Glutamatergic neuron (in vitro differentiated cells): ENCODE results near the gene WDCP. TPM values are rescaled to one million over a fixed set of nuclear protein-coding genes. Genes with fewer than 3 reads are reported as not detected.
"Not testable (repeated sequence)": the region's sequence is repeated elsewhere in the genome, so short reads cannot be mapped to it uniquely, and the experiment has no call there.

ENCODE experiments used
- DNase-seq: peaks from one replicate; pipeline ENCODE4 v3.0.0; 2022
- H3K27ac Mint-ChIP-seq: one replicate; pipeline ENCODE4 v1.8.0; 2020; ENCODE audit warnings: mild to moderate bottlenecking, mixed read lengths, inconsistent platforms; ENCODE audit not compliant: unreplicated experiment
- H3K27me3 Mint-ChIP-seq: one replicate; pipeline ENCODE4 v1.8.0; 2020; ENCODE audit warnings: mild to moderate bottlenecking, moderate library complexity, mixed read lengths, inconsistent platforms; ENCODE audit not compliant: unreplicated experiment
- H3K36me3 Mint-ChIP-seq: one replicate; pipeline ENCODE4 v1.8.0; 2020; ENCODE audit warnings: mild to moderate bottlenecking, mixed read lengths, inconsistent platforms; ENCODE audit not compliant: unreplicated experiment
- H3K4me1 Mint-ChIP-seq: one replicate; pipeline ENCODE4 v1.8.0; 2020; ENCODE audit warnings: mild to moderate bottlenecking, low read depth, mixed read lengths, inconsistent platforms; ENCODE audit not compliant: unreplicated experiment
- H3K4me3 Mint-ChIP-seq: one replicate; pipeline ENCODE4 v1.8.0; 2020; ENCODE audit warnings: mild to moderate bottlenecking, mixed read lengths, inconsistent platforms; ENCODE audit not compliant: unreplicated experiment
- H3K9me3 Mint-ChIP-seq: one replicate; pipeline ENCODE4 v1.8.0; 2020; ENCODE audit warnings: mild to moderate bottlenecking, moderate library complexity, mixed read lengths, inconsistent platforms; ENCODE audit not compliant: unreplicated experiment
- CTCF ChIP-seq: fragments of 200-600 bp; sonication (generic); IDR thresholded peaks from one replicate; pipeline ENCODE4 v1.5.0; 2021; ENCODE audit not compliant: partially characterized antibody, unreplicated experiment
- long read RNA-seq: library from polyadenylated mRNA; unstranded; transcript quantifications from one replicate; pipeline ENCODE4 v2.0.0, GENCODE V29; 2020; ENCODE audit not compliant: unreplicated experiment
- total RNA-seq: library from RNA; stranded (reverse); fragmentation: NEBNext Ultra II Directional; extraction: Animal tissue kit (Norgen Biotek cat#: 25700); gene quantifications from one replicate; pipeline ENCODE4 v1.2.1, GENCODE V29; 2021; ENCODE audit not compliant: unreplicated experiment

WDCP gene, protein sequence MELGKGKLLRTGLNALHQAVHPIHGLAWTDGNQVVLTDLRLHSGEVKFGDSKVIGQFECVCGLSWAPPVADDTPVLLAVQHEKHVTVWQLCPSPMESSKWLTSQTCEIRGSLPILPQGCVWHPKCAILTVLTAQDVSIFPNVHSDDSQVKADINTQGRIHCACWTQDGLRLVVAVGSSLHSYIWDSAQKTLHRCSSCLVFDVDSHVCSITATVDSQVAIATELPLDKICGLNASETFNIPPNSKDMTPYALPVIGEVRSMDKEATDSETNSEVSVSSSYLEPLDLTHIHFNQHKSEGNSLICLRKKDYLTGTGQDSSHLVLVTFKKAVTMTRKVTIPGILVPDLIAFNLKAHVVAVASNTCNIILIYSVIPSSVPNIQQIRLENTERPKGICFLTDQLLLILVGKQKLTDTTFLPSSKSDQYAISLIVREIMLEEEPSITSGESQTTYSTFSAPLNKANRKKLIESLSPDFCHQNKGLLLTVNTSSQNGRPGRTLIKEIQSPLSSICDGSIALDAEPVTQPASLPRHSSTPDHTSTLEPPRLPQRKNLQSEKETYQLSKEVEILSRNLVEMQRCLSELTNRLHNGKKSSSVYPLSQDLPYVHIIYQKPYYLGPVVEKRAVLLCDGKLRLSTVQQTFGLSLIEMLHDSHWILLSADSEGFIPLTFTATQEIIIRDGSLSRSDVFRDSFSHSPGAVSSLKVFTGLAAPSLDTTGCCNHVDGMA
- total RNA-seq = 22.3 TPM
- long read RNA-seq, partial matches to known transcripts = 0 of 2 reads
- long read RNA-seq, other reads (novel, unspliced or antisense) = 0 of 2 reads

- TF ChIP-seq CTCF = no peak
- Mint-ChIP-seq H3K36me3 (no peaks in the 10 kb centered on the region), H3K4me3 (peak within 1 kb of the TSS; percentile 100), H3K9me3 (peaks cover 9% of the 10 kb centered on the region), H3K27ac (peak within 1 kb of the TSS; percentile 80), H3K4me1 (peaks cover 13% of the 10 kb centered on the region), H3K27me3 (peaks cover 5% of the 10 kb centered on the region)
- peak; percentile 88 for DNase-seq
Measured at GRCh38 chr2:24046930-24047702, at the start of gene WDCP. Gene WDCP, minus strand, starts transcription at chr2:24047391. Its CDS starts 7,897 bp downstream, at chr2:24039494.

DNA sequence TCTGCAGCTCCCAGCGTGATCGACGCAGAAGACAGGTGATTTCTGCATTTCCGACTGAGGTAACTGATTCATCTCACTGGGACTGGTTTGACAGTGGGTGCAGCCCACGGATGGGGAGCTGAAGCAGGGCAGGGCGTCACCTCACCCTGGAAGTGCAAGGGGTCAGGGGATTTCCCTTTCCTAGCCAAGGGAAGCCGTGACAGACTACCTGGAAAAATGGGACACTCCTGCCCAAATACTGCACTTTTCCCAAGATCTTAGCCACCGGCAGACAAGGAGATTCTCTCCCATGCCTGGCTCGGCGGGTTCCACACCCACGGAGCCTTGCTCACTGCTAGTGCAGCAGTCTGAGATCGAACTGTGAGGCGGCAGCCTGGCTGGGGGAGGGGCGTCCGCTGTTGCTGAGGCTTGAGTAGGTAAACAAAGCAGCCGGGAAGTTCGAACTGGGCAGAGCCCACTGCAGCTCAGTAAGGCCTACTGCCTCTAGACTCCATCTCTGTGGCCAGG, 48.0 kb upstream of the WDCP start:
- not testable (repeated sequence) for DNase-seq, H3K4me1 Mint-ChIP-seq, H3K27me3 Mint-ChIP-seq, H3K27ac Mint-ChIP-seq, H3K9me3 Mint-ChIP-seq, H3K4me3 Mint-ChIP-seq
- H3K36me3 Mint-ChIP-seq = peaks cover 23% of the 10 kb centered on the region

DNA sequence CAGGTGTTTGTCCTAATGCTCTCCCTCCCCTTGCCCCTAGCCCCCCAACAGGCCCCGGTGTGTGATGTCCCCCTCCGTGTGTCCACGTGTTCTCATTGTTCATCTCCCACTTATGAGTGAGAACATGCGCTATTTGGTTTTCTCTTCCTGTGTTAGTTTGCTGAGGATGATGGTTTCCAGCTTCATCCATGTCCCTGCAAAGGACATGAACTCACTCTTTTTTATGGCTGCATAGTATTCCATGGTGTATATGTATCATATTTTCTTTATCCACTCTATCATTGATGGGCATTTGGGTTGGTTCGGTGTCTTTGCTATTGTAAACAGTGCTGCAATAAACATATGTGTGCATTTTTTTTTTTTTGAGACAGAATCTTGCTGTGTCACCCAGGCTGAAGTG, 46.1 kb upstream of the WDCP start:
- not testable (repeated sequence) for H3K4me3 Mint-ChIP-seq, H3K27me3 Mint-ChIP-seq, DNase-seq, H3K4me1 Mint-ChIP-seq, H3K9me3 Mint-ChIP-seq, H3K27ac Mint-ChIP-seq
- peaks cover 22% of the 10 kb centered on the region for H3K36me3 Mint-ChIP-seq

GRCh38 chr2:24088821-24089359, 41.7 kb upstream of the WDCP start:
- Mint-ChIP-seq H3K36me3 (no peaks in the 10 kb centered on the region), H3K4me3 (no peak overlapping the region), H3K27me3 (peaks cover 8% of the 10 kb centered on the region), H3K27ac (no peak overlapping the region), H3K4me1 (peaks cover 6% of the 10 kb centered on the region), H3K9me3 (peaks cover 4% of the 10 kb centered on the region)
- TF ChIP-seq CTCF = no peak
- no peak for DNase-seq

DNA sequence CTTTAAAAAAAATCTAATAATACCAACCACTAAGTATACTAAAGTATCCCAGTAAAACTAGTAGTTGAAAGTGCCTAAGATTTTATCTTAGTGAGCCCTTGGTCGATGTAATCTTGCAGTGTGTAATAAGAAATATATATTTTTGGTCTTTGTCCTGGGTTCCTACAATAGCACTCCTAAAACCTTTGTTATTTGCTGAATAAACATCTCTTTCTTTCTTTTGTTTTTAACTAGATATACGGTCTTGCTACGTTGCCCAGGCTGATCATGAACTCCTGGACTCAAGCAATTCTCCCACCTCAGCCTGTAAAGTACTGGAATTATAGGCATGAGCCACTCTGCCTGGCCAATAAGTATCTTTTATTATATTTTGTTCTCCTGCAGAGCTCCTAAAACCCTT, 39.8 kb upstream of the WDCP start:
- Mint-ChIP-seq H3K9me3 (peaks cover 4% of the 10 kb centered on the region), H3K36me3 (no peaks in the 10 kb centered on the region), H3K27me3 (peaks cover 9% of the 10 kb centered on the region), H3K4me3 (no peak overlapping the region), H3K27ac (no peak overlapping the region), H3K4me1 (peaks cover 10% of the 10 kb centered on the region)
- DNase-seq = no peak
- no peak for TF ChIP-seq CTCF
